HUES64 (cell line): ENCODE measurements around the gene TYMP.

Experiments used
- H3K27ac ChIP-seq: 2 replicates; pipeline ENCODE4 v1.7.0; 2013; ENCODE audit warnings: low read depth, low read length, inconsistent platforms
- H3K27me3 ChIP-seq: 2 replicates; pipeline ENCODE4 v1.6.1; 2013; ENCODE audit warnings: mild to moderate bottlenecking, low read length; ENCODE audit not compliant: insufficient read depth
- H3K36me3 ChIP-seq: 2 replicates; pipeline ENCODE4 v1.6.1; 2013; ENCODE audit warnings: mild to moderate bottlenecking, low read length; ENCODE audit not compliant: insufficient read depth
- H3K4me1 ChIP-seq: 2 replicates; pipeline ENCODE4 v1.6.1; 2013; ENCODE audit warnings: mild to moderate bottlenecking, low read length, moderate library complexity; ENCODE audit not compliant: insufficient read depth
- H3K4me3 ChIP-seq: 2 replicates; pipeline ENCODE4 v1.5.1; 2013; ENCODE audit warnings: mild to moderate bottlenecking, low read length, moderate library complexity
- H3K9ac ChIP-seq: 2 replicates; pipeline ENCODE4 v1.6.1; 2013; ENCODE audit warnings: mild to moderate bottlenecking, low read depth, low read length
- H3K9me3 ChIP-seq: 2 replicates; pipeline ENCODE4 v1.6.1; 2013; ENCODE audit warnings: low read depth, low read length; ENCODE audit not compliant: insufficient read depth
- WGBS: fragments of 150-250, 120-280 bp; methylation state at CpG from one replicate; pipeline ENCODE4 v1.1.7; 2013; ENCODE audit warnings: missing lambda C conversion rate; 5-methylcytosine and 5-hydroxymethylcytosine counted together

The TYMP gene

DNA sequence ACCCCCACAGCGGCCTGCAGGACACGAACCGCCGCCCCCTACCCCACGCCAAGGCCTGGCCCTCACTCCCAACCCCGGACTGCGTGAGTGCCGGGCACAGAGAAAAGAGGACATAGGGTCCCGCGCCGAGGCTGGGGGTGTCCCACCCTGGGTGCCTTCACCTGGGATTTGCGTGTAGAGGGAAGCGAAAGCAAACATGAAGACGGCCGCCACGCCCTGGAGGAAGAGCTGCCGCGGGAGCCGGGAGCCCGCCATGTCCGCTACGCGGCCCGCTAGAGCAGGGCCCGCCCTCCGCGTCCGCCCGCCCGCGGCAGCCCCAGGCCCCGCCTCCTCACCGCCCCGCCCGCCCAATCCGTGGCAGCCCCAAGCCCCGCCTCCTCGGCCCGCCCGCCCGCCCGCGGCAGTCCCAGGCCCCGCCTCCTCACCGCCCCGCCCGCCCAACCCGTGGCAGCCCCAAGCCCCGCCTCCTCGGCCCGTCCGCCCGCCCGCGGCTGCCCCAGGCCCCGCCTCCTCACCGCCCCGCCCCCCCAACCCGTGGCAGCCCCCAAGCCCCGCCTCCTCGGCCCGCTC, 22.3 kb downstream of the TYMP start, which contains the start of gene LMF2:
LMF2 (minus strand) TSS at position 282 of the 570 bp plus-strand sequence; CDS start at position 255, 27 bp downstream.
- Histone ChIP-seq H3K27ac (peak within 1 kb of the TSS; percentile 97), H3K4me1 (peaks cover 7% of the 10 kb centered on the region), H3K27me3 (no peaks in the 10 kb centered on the region), H3K36me3 (peaks cover 16% of the 10 kb centered on the region), H3K4me3 (peak within 1 kb of the TSS; percentile 99), H3K9ac (peak within 1 kb of the TSS; percentile 96), H3K9me3 (no peaks in the 10 kb centered on the region)
- WGBS, result under 1% methylated on average over 32 of the region's 62 CpGs

DNA sequence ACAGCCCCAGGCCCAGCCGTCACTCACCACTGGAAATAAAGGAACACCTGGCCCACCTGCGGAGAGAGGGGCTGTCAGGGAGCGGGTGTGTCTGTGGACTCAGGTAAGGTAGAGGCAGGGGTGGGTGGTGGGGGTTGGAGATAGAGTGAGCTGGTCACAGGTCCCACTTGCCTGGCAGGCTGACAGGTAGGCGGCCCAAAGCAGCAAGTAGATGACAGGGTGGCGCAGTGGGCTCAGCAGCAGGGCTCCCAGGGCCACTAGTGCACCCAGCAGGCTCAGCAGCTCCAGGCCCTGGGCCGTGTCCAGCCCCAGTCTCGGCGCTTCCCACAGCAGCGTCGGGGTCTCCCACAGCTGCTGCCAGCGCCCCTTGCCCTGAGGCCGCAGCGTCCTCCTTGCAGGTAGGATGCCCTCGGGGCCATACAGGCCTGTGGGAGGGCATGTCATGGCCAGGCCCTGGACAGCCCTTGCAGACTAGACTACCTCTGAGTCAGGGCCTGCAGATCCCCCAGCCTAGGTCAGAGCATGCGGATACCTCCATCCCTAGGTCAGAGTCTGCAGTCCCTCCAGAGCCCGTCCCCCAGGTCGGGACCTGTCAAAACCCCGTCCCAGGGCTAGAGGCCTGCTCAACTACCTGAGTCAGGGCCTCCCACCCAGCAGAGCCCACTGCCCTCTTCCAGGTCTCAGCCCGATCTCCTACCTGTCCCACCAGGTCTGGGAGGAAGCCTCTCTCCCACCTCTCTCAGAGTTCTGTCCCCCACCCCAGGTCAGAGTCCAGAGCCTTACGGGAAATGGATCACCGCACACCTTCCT, 23.0 kb downstream of the TYMP start:
- peaks cover 7% of the 10 kb centered on the region for H3K4me1 ChIP-seq
- no peaks in the 10 kb centered on the region for H3K9me3 ChIP-seq
- H3K9ac ChIP-seq, result peak overlapping the region; percentile 86
- WGBS, result 35% methylated on average over 21 of the region's 21 CpGs
- peaks cover 11% of the 10 kb centered on the region for H3K36me3 ChIP-seq
- H3K27me3 ChIP-seq, result no peaks in the 10 kb centered on the region
- H3K27ac ChIP-seq, result no peak overlapping the region; the same call in 1 of the 2 replicates
- H3K4me3 ChIP-seq, result peak overlapping the region; percentile 99

DNA sequence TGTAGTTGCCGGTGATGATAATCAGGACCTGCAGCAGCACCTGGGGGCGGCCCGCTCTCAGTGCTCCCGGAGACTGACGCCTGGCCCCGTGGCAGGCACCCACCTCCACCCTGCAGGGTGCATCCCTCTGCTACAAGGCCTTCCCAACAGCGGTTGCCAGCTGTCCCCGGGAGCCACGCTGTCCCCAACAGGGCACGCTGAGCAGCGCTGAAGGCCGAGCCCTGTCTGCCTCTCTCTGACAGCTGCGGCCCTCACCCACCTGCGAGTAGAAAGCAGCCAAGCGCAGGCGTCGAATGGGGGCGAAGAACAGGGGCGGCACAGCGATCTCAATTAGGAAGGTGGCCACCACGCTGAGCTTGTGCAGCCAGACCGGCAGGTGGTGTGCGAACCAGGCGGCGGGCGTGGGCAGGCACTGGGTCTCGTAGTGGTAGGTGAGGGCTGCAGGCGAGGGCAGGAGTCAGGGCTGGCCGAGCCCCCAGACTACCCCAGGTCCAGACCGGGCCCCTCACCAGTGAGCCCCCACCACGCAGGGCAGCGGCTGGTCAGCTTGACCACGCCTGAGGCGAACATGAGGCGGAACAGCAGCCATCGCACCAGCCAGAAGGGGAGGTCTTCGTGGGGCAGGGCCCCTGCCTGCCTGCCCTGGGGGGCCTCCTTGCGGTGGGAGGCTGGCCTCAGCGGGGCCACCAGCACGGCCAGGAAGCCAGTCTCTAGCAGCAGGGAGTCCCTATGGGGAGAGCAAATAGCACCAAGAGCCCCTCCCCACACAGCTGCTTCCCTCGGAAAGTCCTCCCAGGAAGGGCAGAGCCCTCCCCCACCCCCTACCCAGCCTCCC, 23.8 kb downstream of the TYMP start:
- peaks cover 11% of the 10 kb centered on the region for H3K36me3 ChIP-seq
- no peaks in the 10 kb centered on the region for H3K9me3 ChIP-seq
- H3K4me3 ChIP-seq, result no peak overlapping the region
- H3K4me1 ChIP-seq, result peaks cover 7% of the 10 kb centered on the region
- no peaks in the 10 kb centered on the region for H3K27me3 ChIP-seq
- no peak overlapping the region for H3K27ac ChIP-seq
- WGBS, result 84% methylated on average over 41 of the region's 41 CpGs
- H3K9ac ChIP-seq, result no peak overlapping the region

DNA sequence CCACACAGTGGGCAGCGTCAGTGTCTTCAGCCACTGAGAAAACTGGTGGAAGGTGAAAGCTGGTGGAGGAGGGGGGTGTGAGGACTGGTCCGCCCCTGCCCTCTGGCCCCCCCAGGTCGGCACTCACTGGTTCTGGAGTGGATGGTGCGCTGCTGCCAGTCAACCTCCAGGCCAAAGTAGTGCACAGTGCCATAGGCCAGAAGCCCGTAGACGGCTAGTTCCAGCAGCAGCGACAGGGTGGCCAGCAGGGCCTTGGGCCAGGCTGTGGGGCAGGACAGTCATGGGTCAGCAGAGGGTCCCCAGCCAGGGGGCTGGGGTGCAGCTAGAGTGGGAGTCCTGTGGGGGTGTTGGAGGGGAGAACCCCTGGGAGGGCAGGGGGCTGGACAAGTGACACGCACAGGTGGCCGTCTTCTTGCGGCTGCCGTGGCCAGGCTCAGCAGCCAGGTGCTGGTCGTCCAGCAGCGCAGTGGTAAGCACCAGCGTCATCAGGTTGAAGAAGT, 24.5 kb downstream of the TYMP start:
- Histone ChIP-seq H3K27me3 (no peaks in the 10 kb centered on the region), H3K4me3 (no peak overlapping the region), H3K9me3 (no peaks in the 10 kb centered on the region), H3K27ac (no peak overlapping the region), H3K36me3 (peaks cover 11% of the 10 kb centered on the region), H3K4me1 (peaks cover 7% of the 10 kb centered on the region), H3K9ac (no peak overlapping the region)
- WGBS, result 93% methylated on average over 14 of the region's 14 CpGs

DNA sequence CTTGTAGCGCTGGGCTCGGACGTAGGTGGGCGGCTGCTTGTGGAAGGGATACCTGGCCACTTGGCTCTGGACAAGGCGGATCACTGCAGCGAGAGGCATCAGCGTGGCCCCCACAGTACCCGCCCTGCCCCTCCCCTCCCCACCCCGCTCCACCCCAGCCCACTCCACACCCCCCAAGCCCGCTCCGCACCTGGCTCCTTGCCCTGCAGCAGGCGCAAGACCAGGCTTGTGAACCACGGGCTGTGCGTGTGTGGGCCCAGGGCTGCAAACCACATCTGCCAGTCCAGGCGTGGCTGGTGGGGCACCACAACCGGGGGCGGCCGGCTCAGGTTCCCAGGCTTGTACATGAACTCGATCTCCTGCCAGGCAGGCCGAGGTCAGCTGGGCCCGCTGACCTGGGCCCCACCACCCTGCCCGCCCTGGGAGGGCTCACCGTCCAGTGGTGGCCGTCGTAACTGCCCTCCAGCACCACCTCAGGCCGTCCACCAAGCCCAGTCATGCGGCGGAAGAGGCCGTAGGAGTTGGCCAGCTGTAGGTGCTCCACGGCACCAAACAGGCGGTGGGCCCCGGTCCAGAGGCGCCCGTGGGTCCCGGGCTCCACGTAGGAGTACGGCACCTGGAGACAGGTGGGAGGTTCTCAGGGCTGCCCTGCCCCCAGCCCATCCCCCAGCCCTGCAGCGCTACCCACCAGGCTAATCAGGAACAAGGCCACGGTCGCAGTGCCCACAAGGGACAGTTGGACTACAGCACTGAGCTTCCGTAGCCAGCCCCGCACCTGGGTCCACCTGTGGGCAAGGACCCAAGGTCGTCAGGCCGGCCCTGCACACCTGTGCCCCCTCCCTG, 25.2 kb downstream of the TYMP start:
- Histone ChIP-seq H3K27ac (no peak overlapping the region), H3K9ac (no peak overlapping the region), H3K36me3 (peaks cover 11% of the 10 kb centered on the region), H3K27me3 (no peaks in the 10 kb centered on the region), H3K4me3 (no peak overlapping the region), H3K4me1 (peaks cover 7% of the 10 kb centered on the region), H3K9me3 (no peaks in the 10 kb centered on the region)
- 95% methylated on average over 43 of the region's 44 CpGs for WGBS

DNA sequence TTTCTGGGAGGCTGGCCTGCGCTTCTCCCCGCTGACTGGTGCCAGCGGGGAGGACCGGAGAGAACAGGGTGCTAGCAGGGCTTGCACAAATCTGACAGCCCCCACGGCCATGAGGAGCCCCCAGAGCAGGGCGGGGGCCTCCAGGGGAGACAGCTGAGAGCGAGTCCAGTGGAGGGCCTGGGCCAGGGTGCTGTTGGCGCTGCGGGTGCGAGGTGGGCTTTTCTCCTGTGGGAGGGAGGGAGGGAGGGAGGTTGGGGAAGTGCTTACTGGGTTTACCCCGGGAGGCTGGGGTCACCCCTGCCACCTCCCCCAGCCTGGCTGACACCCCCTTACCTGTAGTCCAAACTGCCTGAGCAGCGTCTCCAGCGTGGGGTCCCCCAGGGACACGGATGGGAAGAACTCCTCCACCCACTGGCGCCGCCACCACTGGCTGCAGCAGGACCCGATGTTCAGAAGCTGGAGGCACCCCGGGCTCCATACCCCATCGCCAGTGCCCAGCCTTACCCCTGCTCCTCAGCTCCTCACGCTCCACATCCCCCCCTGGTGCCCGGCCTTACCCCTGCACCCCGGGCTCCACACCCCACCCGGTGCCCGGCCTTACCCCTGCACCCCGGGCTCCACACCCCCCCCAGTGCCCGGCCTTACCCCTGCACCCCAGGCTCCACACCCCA, 26.2 kb downstream of the TYMP start:
- Histone ChIP-seq H3K36me3 (peaks cover 11% of the 10 kb centered on the region), H3K9ac (no peak overlapping the region), H3K27me3 (no peaks in the 10 kb centered on the region), H3K27ac (no peak overlapping the region), H3K9me3 (no peaks in the 10 kb centered on the region), H3K4me3 (no peak overlapping the region), H3K4me1 (no peaks in the 10 kb centered on the region; the same call in 1 of the 2 replicates)
- 95% methylated on average over 25 of the region's 26 CpGs for WGBS

DNA sequence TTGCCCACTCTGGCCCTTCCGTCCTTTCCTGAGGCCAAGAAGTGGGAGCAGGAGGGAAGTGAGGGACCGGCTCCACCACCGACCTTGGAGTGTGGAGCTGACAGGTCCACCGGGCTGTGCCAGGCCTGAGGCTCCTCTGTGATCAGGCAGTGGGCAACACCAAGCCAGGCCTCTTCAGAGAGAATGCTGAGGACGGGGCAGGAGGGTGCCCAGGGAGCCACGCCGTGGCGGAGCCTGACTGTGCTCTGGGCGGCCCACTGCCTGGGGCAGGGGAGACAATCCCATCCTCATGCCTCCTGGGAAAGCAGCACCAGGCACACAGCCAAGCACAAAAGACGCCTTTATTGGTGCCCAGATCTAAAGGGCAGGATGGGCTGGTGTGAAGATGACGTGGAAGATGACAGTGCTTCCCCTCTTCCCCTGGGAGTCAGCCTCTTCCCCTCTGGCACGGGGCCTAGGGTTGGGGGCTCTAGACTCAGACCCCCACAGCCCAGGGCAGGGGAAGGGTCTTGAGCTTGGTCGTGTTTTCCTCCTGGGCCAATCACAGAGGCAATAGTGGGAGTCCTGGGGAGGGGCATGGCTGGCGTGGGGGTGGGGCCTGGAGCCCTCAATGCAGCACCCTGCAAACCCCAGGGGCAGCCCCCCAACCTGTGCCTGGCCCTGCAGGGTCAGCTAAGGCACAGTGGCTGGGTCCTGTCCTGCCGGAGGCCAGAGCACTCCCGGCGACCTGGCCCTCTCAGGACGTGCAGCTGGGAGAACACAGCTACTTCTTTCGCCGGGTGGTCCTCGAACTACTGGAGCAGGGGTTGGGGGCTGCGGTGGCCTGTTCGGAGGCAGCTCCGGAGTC, 27.0 kb downstream of the TYMP start:
- Histone ChIP-seq H3K27me3 (no peaks in the 10 kb centered on the region), H3K4me3 (no peak overlapping the region), H3K9ac (no peak overlapping the region), H3K9me3 (no peaks in the 10 kb centered on the region), H3K27ac (no peak overlapping the region), H3K4me1 (no peaks in the 10 kb centered on the region; the same call in 1 of the 2 replicates), H3K36me3 (peaks cover 11% of the 10 kb centered on the region)
- WGBS, result 95% methylated on average over 24 of the region's 24 CpGs

DNA sequence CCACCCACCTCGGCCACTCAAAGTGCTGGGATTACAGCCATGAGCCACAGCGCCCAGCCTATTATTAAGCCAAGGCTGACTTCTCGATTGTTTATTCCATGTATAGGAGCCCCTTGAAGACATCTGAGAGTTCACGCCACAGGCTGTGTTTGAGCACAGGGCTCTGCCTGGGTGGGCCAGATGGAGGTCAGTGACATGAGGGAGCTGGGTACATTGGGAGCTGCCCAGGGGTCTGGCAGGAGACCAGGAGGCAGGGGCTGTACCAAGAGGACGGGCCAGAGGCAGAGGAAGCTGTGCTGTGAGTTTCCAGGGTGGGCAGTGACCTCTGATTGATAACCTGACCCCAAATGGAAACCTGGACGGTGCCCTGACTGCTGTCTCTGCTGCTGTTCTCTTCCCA, 27.7 kb downstream of the TYMP start:
- H3K36me3 ChIP-seq, result peaks cover 11% of the 10 kb centered on the region
- H3K27me3 ChIP-seq, result no peaks in the 10 kb centered on the region
- H3K4me1 ChIP-seq, result no peaks in the 10 kb centered on the region; the same call in 1 of the 2 replicates
- no peaks in the 10 kb centered on the region for H3K9me3 ChIP-seq
- no peak overlapping the region for H3K27ac ChIP-seq
- H3K4me3 ChIP-seq, result no peak overlapping the region
- 92% methylated on average over 6 of the region's 6 CpGs for WGBS
- H3K9ac ChIP-seq, result no peak overlapping the region

DNA sequence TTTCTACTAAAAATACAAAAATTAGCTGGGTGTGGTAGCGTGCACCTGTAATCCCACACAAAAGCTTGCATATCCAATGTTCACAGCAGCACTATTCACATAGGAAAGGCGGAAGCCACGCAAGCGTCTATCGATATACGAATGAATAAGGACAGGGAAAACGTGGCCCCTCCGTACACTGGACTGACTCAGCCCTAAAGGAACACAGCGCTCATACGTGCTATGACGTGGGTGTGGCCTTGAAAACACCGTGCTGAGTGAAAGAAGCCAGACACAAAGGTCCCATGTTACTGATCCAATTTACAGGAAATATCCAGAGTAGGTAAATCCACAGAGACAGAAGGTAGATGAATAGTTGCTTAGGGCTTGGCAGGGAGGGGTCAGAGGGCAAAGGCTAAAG, 29.4 kb downstream of the TYMP start:
- Histone ChIP-seq H3K4me1 (no peaks in the 10 kb centered on the region), H3K36me3 (peaks cover 6% of the 10 kb centered on the region), H3K9me3 (no peaks in the 10 kb centered on the region), H3K4me3 (no peak overlapping the region), H3K27me3 (no peaks in the 10 kb centered on the region), H3K27ac (no peak overlapping the region), H3K9ac (no peak overlapping the region)
- 95% methylated on average over 12 of the region's 12 CpGs for WGBS
